Activated effector memory CD4-positive, alpha-beta T cell treated with Interleukin-2 at 50 U/mL for 16 hours (primary cell): Measurements from ENCODE around the gene BMP6.

Experiments used
- DNase-seq: peaks from one replicate; pipeline ENCODE4 v3.0.0-alpha.2; 2020

BMP6 gene

GRCh38 chr6:7725849-7726415, at the start of gene BMP6:
Gene BMP6, plus strand, starts transcription at chr6:7726099. Its CDS starts 857 bp downstream, at chr6:7726956.
- DNase-seq = no peak

GRCh38 chr6:7677229-7677628, 48.7 kb upstream of the BMP6 start:
- DNase-seq = no peak

GRCh38 chr6:7680393-7681075, 45.4 kb upstream of the BMP6 start:
- no peak for DNase-seq

GRCh38 chr6:7681449-7681848, 44.5 kb upstream of the BMP6 start:
- no peak for DNase-seq

- no peak for DNase-seq
Observed at GRCh38 chr6:7684076-7684475, 41.8 kb upstream of the BMP6 start.

GRCh38 chr6:7684843-7685242, 41.1 kb upstream of the BMP6 start:
- no peak for DNase-seq

GRCh38 chr6:7685276-7685675, 40.6 kb upstream of the BMP6 start:
- DNase-seq = no peak

- no peak for DNase-seq
Observed at GRCh38 chr6:7687145-7688111, 38.5 kb upstream of the BMP6 start.

GRCh38 chr6:7691021-7691420, 34.9 kb upstream of the BMP6 start:
- no peak for DNase-seq

- no peak for DNase-seq
Observed at GRCh38 chr6:7691675-7692452, 34.0 kb upstream of the BMP6 start.

- no peak for DNase-seq
Observed at GRCh38 chr6:7692453-7692784, 33.5 kb upstream of the BMP6 start.

GRCh38 chr6:7693827-7694226, 32.1 kb upstream of the BMP6 start:
- no peak for DNase-seq

GRCh38 chr6:7696061-7696460, 29.8 kb upstream of the BMP6 start:
- DNase-seq = no peak

- no peak for DNase-seq
Observed at GRCh38 chr6:7697432-7697819, 28.5 kb upstream of the BMP6 start.

GRCh38 chr6:7697820-7698623, 27.9 kb upstream of the BMP6 start:
- no peak for DNase-seq

GRCh38 chr6:7701212-7701834, 24.6 kb upstream of the BMP6 start:
- DNase-seq = no peak

- no peak for DNase-seq
Observed at GRCh38 chr6:7703148-7703680, 22.7 kb upstream of the BMP6 start.

- no peak for DNase-seq
Observed at GRCh38 chr6:7705483-7705882, 20.4 kb upstream of the BMP6 start.

- no peak for DNase-seq
Observed at GRCh38 chr6:7706269-7706668, 19.6 kb upstream of the BMP6 start.

- no peak for DNase-seq
Observed at GRCh38 chr6:7707787-7708186, 18.1 kb upstream of the BMP6 start.

- no peak for DNase-seq
Observed at GRCh38 chr6:7719364-7719850, 6.5 kb upstream of the BMP6 start.
